Mesothelial cell of epicardium (in vitro differentiated cells): ENCODE measurements around the gene CCND1. TPM values are rescaled to one million over a fixed set of nuclear protein-coding genes. Genes with fewer than 3 reads are reported as not detected.

ENCODE experiments used
- DNase-seq, 2 experiments: peaks; one replicate each; pipeline ENCODE4 v3.0.0; 2021; ENCODE audit warnings: low spot score in 2 of 2; ENCODE audit not compliant: unreplicated experiment in 2 of 2
- H3K27ac Mint-ChIP-seq: 2 replicates; pipeline ENCODE4 v1.8.0; 2021; ENCODE audit warnings: mixed read lengths
- H3K27me3 Mint-ChIP-seq: 2 replicates; pipeline ENCODE4 v1.8.0; 2021; ENCODE audit warnings: low read depth, mixed read lengths
- H3K36me3 Mint-ChIP-seq: 2 replicates; pipeline ENCODE4 v1.8.0; 2021; ENCODE audit warnings: mixed read lengths
- H3K4me1 Mint-ChIP-seq: 2 replicates; pipeline ENCODE4 v1.8.0; 2021; ENCODE audit warnings: mixed read lengths
- H3K4me3 Mint-ChIP-seq: 2 replicates; pipeline ENCODE4 v1.8.0; 2021; ENCODE audit warnings: mild to moderate bottlenecking, moderate library complexity, mixed read lengths
- H3K9me3 Mint-ChIP-seq: 2 replicates; pipeline ENCODE4 v1.8.0; 2021; ENCODE audit warnings: mixed read lengths
- total RNA-seq: library from RNA; stranded (reverse); gene quantifications from 3 replicates; pipeline ENCODE4 v1.2.1, GENCODE V29; 2021
- TF ChIP-seq, protein P1 (sequence below): fragments of 200-600 bp; sonication (generic); IDR thresholded peaks from one replicate; pipeline ENCODE4 v1.5.0; 2021; ENCODE audit warnings: antibody characterized with exemption; ENCODE audit not compliant: unreplicated experiment

The CCND1 gene
- total RNA-seq, 1 donor from 2014 or later, result 224 TPM

DNA sequence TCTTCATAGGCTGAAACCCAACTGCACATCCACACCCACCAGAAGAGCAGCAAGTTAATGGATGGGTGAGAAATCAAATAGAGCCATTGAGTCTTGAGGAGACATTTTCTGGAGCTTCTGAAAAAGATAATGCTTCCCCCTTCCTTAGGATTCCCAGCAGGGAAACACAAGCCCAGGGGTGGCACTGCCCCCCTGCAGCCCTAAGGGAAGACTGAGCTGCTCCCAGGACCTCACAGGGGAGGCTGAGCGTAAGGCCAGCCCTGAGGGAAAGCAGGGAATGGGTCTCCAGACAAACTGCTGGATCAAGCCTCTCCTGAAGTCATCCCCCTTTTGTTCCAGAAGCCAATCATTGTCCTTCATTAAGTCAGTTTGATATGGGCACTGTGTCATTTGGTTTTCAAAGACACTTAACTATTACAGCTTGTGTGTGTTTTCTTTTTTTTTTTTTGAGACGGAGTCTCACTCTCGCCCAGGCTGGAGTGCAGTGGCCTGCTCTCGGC, 19.1 kb downstream of the CCND1 start:
- Mint-ChIP-seq H3K36me3 (peaks cover 10% of the 10 kb centered on the region), H3K27me3 (no peaks in the 10 kb centered on the region), H3K27ac (no peak overlapping the region), H3K4me3 (no peak overlapping the region), H3K9me3 (no peaks in the 10 kb centered on the region), H3K4me1 (peaks cover 30% of the 10 kb centered on the region)
- TF ChIP-seq, protein P1, sequence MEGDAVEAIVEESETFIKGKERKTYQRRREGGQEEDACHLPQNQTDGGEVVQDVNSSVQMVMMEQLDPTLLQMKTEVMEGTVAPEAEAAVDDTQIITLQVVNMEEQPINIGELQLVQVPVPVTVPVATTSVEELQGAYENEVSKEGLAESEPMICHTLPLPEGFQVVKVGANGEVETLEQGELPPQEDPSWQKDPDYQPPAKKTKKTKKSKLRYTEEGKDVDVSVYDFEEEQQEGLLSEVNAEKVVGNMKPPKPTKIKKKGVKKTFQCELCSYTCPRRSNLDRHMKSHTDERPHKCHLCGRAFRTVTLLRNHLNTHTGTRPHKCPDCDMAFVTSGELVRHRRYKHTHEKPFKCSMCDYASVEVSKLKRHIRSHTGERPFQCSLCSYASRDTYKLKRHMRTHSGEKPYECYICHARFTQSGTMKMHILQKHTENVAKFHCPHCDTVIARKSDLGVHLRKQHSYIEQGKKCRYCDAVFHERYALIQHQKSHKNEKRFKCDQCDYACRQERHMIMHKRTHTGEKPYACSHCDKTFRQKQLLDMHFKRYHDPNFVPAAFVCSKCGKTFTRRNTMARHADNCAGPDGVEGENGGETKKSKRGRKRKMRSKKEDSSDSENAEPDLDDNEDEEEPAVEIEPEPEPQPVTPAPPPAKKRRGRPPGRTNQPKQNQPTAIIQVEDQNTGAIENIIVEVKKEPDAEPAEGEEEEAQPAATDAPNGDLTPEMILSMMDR, result no peak
- DNase-seq, result no peak

DNA sequence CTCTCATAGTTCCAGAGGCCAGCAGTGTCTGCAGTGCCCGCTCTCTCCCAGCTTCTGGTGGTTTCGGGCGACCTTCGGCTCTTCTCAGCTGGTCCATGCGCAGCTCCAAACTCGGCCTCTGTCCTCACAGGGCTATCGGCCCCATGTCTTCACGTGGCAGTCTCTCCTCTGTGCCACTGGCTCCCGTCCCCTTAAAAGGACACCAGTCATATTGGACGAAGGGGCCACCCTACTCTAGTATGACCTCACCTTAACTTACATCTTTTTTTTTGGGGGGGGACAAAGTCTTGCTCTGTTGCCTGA, 20.4 kb downstream of the CCND1 start:
- Mint-ChIP-seq H3K27me3 (no peaks in the 10 kb centered on the region), H3K27ac (no peak overlapping the region), H3K9me3 (no peaks in the 10 kb centered on the region), H3K36me3 (peaks cover 10% of the 10 kb centered on the region), H3K4me3 (no peak overlapping the region), H3K4me1 (peaks cover 30% of the 10 kb centered on the region)
- DNase-seq, result no peak
- TF ChIP-seq, protein P1, result no peak

- peaks cover 24% of the 10 kb centered on the region for H3K4me1 Mint-ChIP-seq
- DNase-seq, result no peak
- H3K27ac Mint-ChIP-seq, result no peak overlapping the region
- no peaks in the 10 kb centered on the region for H3K27me3 Mint-ChIP-seq
- no peaks in the 10 kb centered on the region for H3K9me3 Mint-ChIP-seq
- TF ChIP-seq, protein P1, result peak; percentile 21
- peaks cover 10% of the 10 kb centered on the region for H3K36me3 Mint-ChIP-seq
- H3K4me3 Mint-ChIP-seq, result no peak overlapping the region
These were observed 21.2 kb downstream of the CCND1 start for GRCh38 chr11:69662021-69662698.

DNA sequence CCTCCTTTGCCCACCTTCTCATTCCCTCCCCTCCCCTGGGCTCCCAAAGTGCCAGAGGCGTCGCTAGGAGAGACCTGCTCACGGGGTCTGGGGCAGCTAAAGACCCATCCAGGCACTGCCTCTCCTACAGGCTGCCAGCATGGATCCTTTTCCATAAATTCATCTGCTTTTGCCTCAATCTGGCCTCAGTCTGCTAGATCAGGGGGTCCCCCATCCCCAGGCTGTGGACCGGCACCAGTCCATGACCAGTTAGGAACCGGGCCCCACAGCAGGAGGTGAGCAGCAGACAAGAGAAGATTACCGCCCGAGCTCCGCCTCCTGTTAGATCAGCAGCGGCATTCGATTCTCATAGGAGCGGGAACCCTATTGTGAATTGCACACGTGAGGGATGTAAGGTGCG, 21.9 kb downstream of the CCND1 start:
- TF ChIP-seq, protein P1, result no peak
- no peak for DNase-seq

DNA sequence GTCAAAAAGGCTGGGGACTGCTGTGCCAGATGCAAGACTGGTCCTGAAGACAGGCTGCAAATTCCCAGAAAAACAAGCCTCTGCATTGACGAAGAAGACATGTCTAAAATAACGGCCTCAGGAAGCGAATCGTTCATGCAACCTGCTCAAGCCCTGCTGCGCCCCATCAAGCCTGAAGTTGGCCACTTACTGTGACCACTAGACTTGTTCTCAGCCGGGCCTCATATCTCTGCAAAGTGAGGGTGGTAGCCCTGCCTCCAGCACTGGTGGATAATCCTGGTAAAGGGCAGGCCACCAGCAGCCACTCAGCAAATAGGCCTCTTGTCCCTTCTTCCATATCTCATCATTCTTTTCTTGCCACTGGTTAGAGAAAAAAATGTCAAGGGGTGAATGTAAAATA, 22.4 kb downstream of the CCND1 start:
- Mint-ChIP-seq H3K27ac (no peak overlapping the region), H3K4me3 (no peak overlapping the region), H3K36me3 (peaks cover 16% of the 10 kb centered on the region), H3K27me3 (no peaks in the 10 kb centered on the region), H3K9me3 (no peaks in the 10 kb centered on the region), H3K4me1 (peaks cover 12% of the 10 kb centered on the region)
- no peak for DNase-seq
- TF ChIP-seq, protein P1, result no peak

More for the DNA sequence above, 21.9 kb downstream of the CCND1 start:
- no peak overlapping the region for H3K27ac Mint-ChIP-seq
- peaks cover 18% of the 10 kb centered on the region for H3K4me1 Mint-ChIP-seq
- H3K36me3 Mint-ChIP-seq, result peaks cover 15% of the 10 kb centered on the region
- H3K9me3 Mint-ChIP-seq, result no peaks in the 10 kb centered on the region
- no peaks in the 10 kb centered on the region for H3K27me3 Mint-ChIP-seq
- H3K4me3 Mint-ChIP-seq, result no peak overlapping the region
